Measurements from ENCODE around the gene ADGRF4.

DNA sequence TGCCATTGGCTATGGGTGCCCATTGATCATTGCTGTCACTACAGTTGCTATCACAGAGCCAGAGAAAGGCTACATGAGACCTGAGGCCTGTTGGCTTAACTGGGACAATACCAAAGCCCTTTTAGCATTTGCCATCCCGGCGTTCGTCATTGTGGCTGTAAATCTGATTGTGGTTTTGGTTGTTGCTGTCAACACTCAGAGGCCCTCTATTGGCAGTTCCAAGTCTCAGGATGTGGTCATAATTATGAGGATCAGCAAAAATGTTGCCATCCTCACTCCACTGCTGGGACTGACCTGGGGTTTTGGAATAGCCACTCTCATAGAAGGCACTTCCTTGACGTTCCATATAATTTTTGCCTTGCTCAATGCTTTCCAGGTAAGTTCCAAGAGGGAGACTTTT is 16.4 kb downstream of the ADGRF4 start:
- TF ChIP-seq, protein P1, sequence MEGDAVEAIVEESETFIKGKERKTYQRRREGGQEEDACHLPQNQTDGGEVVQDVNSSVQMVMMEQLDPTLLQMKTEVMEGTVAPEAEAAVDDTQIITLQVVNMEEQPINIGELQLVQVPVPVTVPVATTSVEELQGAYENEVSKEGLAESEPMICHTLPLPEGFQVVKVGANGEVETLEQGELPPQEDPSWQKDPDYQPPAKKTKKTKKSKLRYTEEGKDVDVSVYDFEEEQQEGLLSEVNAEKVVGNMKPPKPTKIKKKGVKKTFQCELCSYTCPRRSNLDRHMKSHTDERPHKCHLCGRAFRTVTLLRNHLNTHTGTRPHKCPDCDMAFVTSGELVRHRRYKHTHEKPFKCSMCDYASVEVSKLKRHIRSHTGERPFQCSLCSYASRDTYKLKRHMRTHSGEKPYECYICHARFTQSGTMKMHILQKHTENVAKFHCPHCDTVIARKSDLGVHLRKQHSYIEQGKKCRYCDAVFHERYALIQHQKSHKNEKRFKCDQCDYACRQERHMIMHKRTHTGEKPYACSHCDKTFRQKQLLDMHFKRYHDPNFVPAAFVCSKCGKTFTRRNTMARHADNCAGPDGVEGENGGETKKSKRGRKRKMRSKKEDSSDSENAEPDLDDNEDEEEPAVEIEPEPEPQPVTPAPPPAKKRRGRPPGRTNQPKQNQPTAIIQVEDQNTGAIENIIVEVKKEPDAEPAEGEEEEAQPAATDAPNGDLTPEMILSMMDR (IDR thresholded peaks at IDR 0.05; ENCODE audit: poor library complexity, severe bottlenecking), result no peak
- no peak for TF ChIP-seq POLR2AphosphoS5 (IDR thresholded peaks at IDR 0.05)
- no peak for TF ChIP-seq EP300 (conservative IDR thresholded peaks at IDR 0.05; ENCODE audit: poor library complexity, severe bottlenecking)
